HepG2 (cell line): ENCODE measurements around the gene CD7. TPM values are rescaled to one million over a fixed set of nuclear protein-coding genes. Genes with fewer than 3 reads are reported as not detected.

ENCODE experiments used
- GABPA ChIP-seq, 2 experiments: IDR thresholded peaks; 2 replicates each; pipeline ENCODE4 v1.6.1; 2011 to 2016; ENCODE audit warnings: low read depth in 2 of 2, low read length in 1 of 2, missing biosample characterization in 1 of 2, missing genetic modification characterization in 1 of 2
- GABPB1 ChIP-seq: IDR thresholded peaks from 2 replicates; pipeline ENCODE4 v1.6.1; 2016; ENCODE audit warnings: mild to moderate bottlenecking, missing genetic modification reagents, moderate library complexity, missing compliant biosample characterization
- HCFC1 ChIP-seq: fragments of 150-350 bp; IDR thresholded peaks from 2 replicates; pipeline ENCODE4 v1.6.1; 2014; ENCODE audit warnings: low read depth, low read length
- MED1 ChIP-seq: sonication (generic); formaldehyde crosslinking; IDR thresholded peaks from 2 replicates; pipeline ENCODE4 v1.4.0; 2020; ENCODE audit warnings: missing genetic modification reagents
- MED8 ChIP-seq: sonication (generic); formaldehyde crosslinking; IDR thresholded peaks from 2 replicates; pipeline ENCODE4 v1.8.1; 2023; ENCODE audit warnings: mild to moderate bottlenecking, missing genetic modification reagents; ENCODE audit not compliant: insufficient replicate concordance
- ZNF180 ChIP-seq: sonication (generic); formaldehyde crosslinking; IDR thresholded peaks from 2 replicates; pipeline ENCODE4 v1.4.0; 2020; ENCODE audit warnings: low read depth, missing genetic modification reagents, borderline replicate concordance
- ZNF207 ChIP-seq: fragments of 450-650 bp; IDR thresholded peaks from 2 replicates; pipeline ENCODE4 v1.6.1; 2016; ENCODE audit warnings: antibody characterized with exemption, borderline replicate concordance
- ZNF431 ChIP-seq: sonication (generic); formaldehyde crosslinking; IDR thresholded peaks from 2 replicates; pipeline ENCODE4 v1.9.0; 2022; ENCODE audit warnings: missing genetic modification reagents, low read depth, mild to moderate bottlenecking, borderline replicate concordance
- ZNF569 ChIP-seq: sonication (generic); formaldehyde crosslinking; IDR thresholded peaks from 2 replicates; pipeline ENCODE4 v1.5.0; 2020; ENCODE audit warnings: mild to moderate bottlenecking, missing genetic modification reagents, moderate library complexity, borderline replicate concordance
- ZNF644 ChIP-seq: IDR thresholded peaks from 2 replicates; pipeline ENCODE4 v1.6.1; 2016; ENCODE audit warnings: low read depth
- ZNF670 ChIP-seq: sonication (generic); formaldehyde crosslinking; IDR thresholded peaks from 2 replicates; pipeline ENCODE4 v1.8.0; 2022; ENCODE audit warnings: mild to moderate bottlenecking, missing genetic modification reagents, borderline replicate concordance
- ZNF775 ChIP-seq: sonication (generic); formaldehyde crosslinking; IDR thresholded peaks from 2 replicates; pipeline ENCODE4 v1.4.0; 2020; ENCODE audit warnings: missing genetic modification reagents, mild to moderate bottlenecking, moderate library complexity, borderline replicate concordance
- ZZZ3 ChIP-seq: sonication (generic); formaldehyde crosslinking; IDR thresholded peaks from 2 replicates; pipeline ENCODE4 v1.4.0; 2020; ENCODE audit warnings: missing genetic modification reagents, mild to moderate bottlenecking, borderline replicate concordance
- polyA plus RNA-seq, 8 experiments: library from polyadenylated mRNA; depleted of rRNA in 3 of 8; stranded (reverse) in 7 of 8; unstranded in 1 of 8; fragments of >200 nt; fragmentation: Illumina TruSeq in 4 of 8; extraction: Trizol in 4 of 8; gene quantifications; 2 replicates each; pipeline versions ENCODE4 v1.2.1 to v1.2.3, GENCODE V29; 2011 to 2016; ENCODE audit warnings: low read depth in 4 of 8, missing spikeins in 1 of 8, mixed read lengths in 1 of 8; ENCODE audit not compliant: insufficient read depth in 1 of 8
- total RNA-seq, 5 experiments: library from RNA; depleted of rRNA; stranded (reverse); fragments of >200 nt; fragmentation: Illumina TruSeq; extraction: Trizol; gene quantifications; 2 replicates each; pipeline ENCODE4 v1.2.3, GENCODE V29; 2016; ENCODE audit warnings: low read depth in 1 of 5
- TF ChIP-seq, protein P1 (sequence below): sonication (generic); formaldehyde crosslinking; conservative IDR thresholded peaks from 2 replicates; pipeline ENCODE4 v1.8.1; 2023; ENCODE audit warnings: missing genetic modification reagents
- TF ChIP-seq, protein P2 (sequence below): sonication (generic); formaldehyde crosslinking; IDR thresholded peaks from 2 replicates; pipeline ENCODE4 v1.4.0; 2020; ENCODE audit warnings: missing genetic modification reagents
- TF ChIP-seq, protein P3 (sequence below): sonication (generic); formaldehyde crosslinking; IDR thresholded peaks from 2 replicates; pipeline ENCODE4 v1.5.0; 2020; ENCODE audit warnings: mild to moderate bottlenecking, missing genetic modification reagents
- TF ChIP-seq, protein P4 (sequence below): sonication (generic); formaldehyde crosslinking; IDR thresholded peaks from 2 replicates; pipeline ENCODE4 v1.4.0; 2020; ENCODE audit warnings: missing genetic modification reagents, mild to moderate bottlenecking, borderline replicate concordance

The CD7 gene
- total and polyA plus RNA-seq, 2 of the 13 experiments (the other 11 are each of a cell fraction or from before 2014, with no cell fraction given), result 67.6 to 76.4 TPM

DNA sequence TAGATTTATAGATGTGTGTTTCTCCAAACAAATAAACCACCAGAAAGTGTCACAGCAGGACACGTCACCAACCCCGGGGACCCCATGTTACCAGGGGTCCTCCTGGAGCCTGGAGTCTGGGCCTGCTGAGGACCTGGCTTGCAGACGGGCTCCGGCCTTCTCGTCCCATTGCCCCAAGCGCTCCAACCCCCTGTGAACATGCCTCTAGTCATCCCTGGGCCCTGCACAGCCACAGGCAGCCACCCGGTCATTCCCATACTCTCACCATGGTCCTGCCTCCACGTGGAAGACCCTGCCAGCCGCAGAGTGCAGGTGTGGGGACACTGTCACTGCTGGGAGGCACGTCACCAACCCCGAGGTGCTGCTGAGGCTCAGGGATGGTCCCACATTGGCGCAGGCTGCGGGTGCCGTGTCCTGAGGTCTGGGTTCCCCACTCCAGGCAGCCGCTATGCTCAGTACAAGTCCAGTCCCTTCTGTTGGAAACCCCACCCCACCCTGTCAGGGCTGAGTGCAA is 11.6 kb upstream of the CD7 start (continued):
- TF ChIP-seq ZNF775 (CRISPR knock-in tag), result no peak
- TF ChIP-seq ZNF644 (CRISPR knock-in tag), result no peak
- TF ChIP-seq, protein P1, sequence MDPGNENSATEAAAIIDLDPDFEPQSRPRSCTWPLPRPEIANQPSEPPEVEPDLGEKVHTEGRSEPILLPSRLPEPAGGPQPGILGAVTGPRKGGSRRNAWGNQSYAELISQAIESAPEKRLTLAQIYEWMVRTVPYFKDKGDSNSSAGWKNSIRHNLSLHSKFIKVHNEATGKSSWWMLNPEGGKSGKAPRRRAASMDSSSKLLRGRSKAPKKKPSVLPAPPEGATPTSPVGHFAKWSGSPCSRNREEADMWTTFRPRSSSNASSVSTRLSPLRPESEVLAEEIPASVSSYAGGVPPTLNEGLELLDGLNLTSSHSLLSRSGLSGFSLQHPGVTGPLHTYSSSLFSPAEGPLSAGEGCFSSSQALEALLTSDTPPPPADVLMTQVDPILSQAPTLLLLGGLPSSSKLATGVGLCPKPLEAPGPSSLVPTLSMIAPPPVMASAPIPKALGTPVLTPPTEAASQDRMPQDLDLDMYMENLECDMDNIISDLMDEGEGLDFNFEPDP (CRISPR knock-in tag), result no peak
- TF ChIP-seq ZNF569 (CRISPR knock-in tag), result no peak
- TF ChIP-seq, protein P2, sequence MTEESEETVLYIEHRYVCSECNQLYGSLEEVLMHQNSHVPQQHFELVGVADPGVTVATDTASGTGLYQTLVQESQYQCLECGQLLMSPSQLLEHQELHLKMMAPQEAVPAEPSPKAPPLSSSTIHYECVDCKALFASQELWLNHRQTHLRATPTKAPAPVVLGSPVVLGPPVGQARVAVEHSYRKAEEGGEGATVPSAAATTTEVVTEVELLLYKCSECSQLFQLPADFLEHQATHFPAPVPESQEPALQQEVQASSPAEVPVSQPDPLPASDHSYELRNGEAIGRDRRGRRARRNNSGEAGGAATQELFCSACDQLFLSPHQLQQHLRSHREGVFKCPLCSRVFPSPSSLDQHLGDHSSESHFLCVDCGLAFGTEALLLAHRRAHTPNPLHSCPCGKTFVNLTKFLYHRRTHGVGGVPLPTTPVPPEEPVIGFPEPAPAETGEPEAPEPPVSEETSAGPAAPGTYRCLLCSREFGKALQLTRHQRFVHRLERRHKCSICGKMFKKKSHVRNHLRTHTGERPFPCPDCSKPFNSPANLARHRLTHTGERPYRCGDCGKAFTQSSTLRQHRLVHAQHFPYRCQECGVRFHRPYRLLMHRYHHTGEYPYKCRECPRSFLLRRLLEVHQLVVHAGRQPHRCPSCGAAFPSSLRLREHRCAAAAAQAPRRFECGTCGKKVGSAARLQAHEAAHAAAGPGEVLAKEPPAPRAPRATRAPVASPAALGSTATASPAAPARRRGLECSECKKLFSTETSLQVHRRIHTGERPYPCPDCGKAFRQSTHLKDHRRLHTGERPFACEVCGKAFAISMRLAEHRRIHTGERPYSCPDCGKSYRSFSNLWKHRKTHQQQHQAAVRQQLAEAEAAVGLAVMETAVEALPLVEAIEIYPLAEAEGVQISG (CRISPR knock-in tag), result no peak
- TF ChIP-seq ZNF670, result no peak
- TF ChIP-seq ZNF431 (CRISPR knock-in tag), result no peak
- TF ChIP-seq, protein P3, sequence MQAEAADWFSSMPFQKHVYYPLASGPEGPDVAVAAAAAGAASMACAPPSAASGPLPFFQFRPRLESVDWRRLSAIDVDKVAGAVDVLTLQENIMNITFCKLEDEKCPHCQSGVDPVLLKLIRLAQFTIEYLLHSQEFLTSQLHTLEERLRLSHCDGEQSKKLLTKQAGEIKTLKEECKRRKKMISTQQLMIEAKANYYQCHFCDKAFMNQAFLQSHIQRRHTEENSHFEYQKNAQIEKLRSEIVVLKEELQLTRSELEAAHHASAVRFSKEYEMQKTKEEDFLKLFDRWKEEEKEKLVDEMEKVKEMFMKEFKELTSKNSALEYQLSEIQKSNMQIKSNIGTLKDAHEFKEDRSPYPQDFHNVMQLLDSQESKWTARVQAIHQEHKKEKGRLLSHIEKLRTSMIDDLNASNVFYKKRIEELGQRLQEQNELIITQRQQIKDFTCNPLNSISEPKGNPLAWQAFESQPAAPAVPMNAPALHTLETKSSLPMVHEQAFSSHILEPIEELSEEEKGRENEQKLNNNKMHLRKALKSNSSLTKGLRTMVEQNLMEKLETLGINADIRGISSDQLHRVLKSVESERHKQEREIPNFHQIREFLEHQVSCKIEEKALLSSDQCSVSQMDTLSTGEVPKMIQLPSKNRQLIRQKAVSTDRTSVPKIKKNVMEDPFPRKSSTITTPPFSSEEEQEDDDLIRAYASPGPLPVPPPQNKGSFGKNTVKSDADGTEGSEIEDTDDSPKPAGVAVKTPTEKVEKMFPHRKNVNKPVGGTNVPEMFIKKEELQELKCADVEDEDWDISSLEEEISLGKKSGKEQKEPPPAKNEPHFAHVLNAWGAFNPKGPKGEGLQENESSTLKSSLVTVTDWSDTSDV, result 0 out of 2 replicates have a peak, but pooled peaks have one; percentile 81
- no peak; the same call in 1 of the 2 replicates for TF ChIP-seq HCFC1
- TF ChIP-seq MED1 (CRISPR knock-in tag), result no peak
- TF ChIP-seq ZNF180 (CRISPR knock-in tag), result no peak
- TF ChIP-seq ZNF207, result no peak
- TF ChIP-seq GABPA (IDR thresholded peaks at IDR 0.05; ENCODE audit: low read depth, low read length), result no peak
- no peak for TF ChIP-seq GABPA (CRISPR knock-in tag; IDR thresholded peaks at IDR 0.05; ENCODE audit: low read depth)
- TF ChIP-seq MED8, result no peak
- no peak for TF ChIP-seq GABPB1 (CRISPR knock-in tag)
- TF ChIP-seq ZZZ3 (CRISPR knock-in tag), result no peak
- TF ChIP-seq, protein P4, sequence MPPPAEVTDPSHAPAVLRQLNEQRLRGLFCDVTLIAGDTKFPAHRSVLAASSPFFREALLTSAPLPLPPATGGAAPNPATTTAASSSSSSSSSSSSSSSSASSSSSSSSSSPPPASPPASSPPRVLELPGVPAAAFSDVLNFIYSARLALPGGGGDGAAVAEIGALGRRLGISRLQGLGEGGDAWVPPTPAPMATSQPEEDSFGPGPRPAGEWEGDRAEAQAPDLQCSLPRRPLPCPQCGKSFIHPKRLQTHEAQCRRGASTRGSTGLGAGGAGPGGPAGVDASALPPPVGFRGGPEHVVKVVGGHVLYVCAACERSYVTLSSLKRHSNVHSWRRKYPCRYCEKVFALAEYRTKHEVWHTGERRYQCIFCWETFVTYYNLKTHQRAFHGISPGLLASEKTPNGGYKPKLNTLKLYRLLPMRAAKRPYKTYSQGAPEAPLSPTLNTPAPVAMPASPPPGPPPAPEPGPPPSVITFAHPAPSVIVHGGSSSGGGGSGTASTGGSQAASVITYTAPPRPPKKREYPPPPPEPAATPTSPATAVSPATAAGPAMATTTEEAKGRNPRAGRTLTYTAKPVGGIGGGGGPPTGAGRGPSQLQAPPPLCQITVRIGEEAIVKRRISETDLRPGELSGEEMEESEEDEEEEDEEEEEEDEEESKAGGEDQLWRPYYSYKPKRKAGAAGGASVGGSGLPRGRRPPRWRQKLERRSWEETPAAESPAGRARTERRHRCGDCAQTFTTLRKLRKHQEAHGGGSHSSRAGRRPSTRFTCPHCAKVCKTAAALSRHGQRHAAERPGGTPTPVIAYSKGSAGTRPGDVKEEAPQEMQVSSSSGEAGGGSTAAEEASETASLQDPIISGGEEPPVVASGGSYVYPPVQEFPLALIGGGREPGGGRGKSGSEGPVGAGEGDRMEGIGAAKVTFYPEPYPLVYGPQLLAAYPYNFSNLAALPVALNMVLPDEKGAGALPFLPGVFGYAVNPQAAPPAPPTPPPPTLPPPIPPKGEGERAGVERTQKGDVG (CRISPR knock-in tag), result no peak
